ENCODE results near the gene SCNN1A. TPM values are rescaled to one million over a fixed set of nuclear protein-coding genes. Genes with fewer than 3 reads are reported as not detected.

Gene SCNN1A
- total and polyA plus RNA-seq, 2 donors (not counting 3 experiments of a cell fraction or from before 2014, with no cell fraction given): 0.12 to 0.18 TPM

- Histone ChIP-seq H3K79me2 (ENCODE audit: control insufficient read depth, insufficient read depth, low read length) (peaks cover 64% of the 10 kb centered on the region), H3K36me3 (ENCODE audit: control insufficient read depth in 2 of 2, extremely low read depth in 1 of 2, insufficient read depth in 2 of 2, low read length in 2 of 2) (peaks cover 22 to 32% of the 10 kb centered on the region in 2 experiments), H3K9me1 (replicated peaks; ENCODE audit: control insufficient read depth, extremely low read depth, insufficient read depth, low read length) (no peaks in the 10 kb centered on the region), H3K4me2 (ENCODE audit: insufficient read depth, low read length) (peak overlapping the region; percentile 12), H3K9ac (replicated peaks; ENCODE audit: extremely low read depth, insufficient read depth, low read length) (peak overlapping the region; percentile 75), H4K20me1 (replicated peaks; ENCODE audit: control insufficient read depth, extremely low read depth, insufficient read depth, low read length) (no peaks in the 10 kb centered on the region), H3K9me3 (replicated peaks; ENCODE audit: control insufficient read depth, insufficient read depth, low read length) (no peaks in the 10 kb centered on the region), H3K27ac (ENCODE audit: insufficient read depth, low read depth, low read length) (peak overlapping the region; percentile 92), H2AFZ (ENCODE audit: low read depth, low read length) (no peak overlapping the region), H3K27me3 (ENCODE audit: control insufficient read depth in 2 of 2, insufficient read depth in 2 of 2, low read length in 2 of 2) (no peaks in the 10 kb centered on the region), H3K4me3 (replicated peaks in 1 of 3; ENCODE audit: insufficient read depth in 1 of 3, low read depth in 1 of 3, low read length in 3 of 3) (no peak overlapping the region), H3K4me1 (ENCODE audit: control insufficient read depth, extremely low read depth, insufficient read depth, low read length) (peaks cover 62% of the 10 kb centered on the region)
- TF ChIP-seq, protein P1, sequence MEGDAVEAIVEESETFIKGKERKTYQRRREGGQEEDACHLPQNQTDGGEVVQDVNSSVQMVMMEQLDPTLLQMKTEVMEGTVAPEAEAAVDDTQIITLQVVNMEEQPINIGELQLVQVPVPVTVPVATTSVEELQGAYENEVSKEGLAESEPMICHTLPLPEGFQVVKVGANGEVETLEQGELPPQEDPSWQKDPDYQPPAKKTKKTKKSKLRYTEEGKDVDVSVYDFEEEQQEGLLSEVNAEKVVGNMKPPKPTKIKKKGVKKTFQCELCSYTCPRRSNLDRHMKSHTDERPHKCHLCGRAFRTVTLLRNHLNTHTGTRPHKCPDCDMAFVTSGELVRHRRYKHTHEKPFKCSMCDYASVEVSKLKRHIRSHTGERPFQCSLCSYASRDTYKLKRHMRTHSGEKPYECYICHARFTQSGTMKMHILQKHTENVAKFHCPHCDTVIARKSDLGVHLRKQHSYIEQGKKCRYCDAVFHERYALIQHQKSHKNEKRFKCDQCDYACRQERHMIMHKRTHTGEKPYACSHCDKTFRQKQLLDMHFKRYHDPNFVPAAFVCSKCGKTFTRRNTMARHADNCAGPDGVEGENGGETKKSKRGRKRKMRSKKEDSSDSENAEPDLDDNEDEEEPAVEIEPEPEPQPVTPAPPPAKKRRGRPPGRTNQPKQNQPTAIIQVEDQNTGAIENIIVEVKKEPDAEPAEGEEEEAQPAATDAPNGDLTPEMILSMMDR (IDR thresholded peaks at IDR 0.05; ENCODE audit: extremely low read depth in 1 of 2, insufficient read depth in 1 of 2, low read depth in 1 of 2, low read length in 2 of 2): no peak
- no peak for TF ChIP-seq GATA2 (IDR thresholded peaks at IDR 0.05; ENCODE audit: insufficient read depth, insufficient read length, low read depth, low read length)
- TF ChIP-seq POLR2AphosphoS5 (IDR thresholded peaks at IDR 0.05; ENCODE audit: insufficient read depth, low read depth, low read length): no peak
- no peak for TF ChIP-seq MYC (IDR thresholded peaks at IDR 0.05; ENCODE audit: low read depth, low read length)
- TF ChIP-seq FOS (IDR thresholded peaks at IDR 0.05; ENCODE audit: borderline replicate concordance, insufficient read depth, low read length): no peak
- no peak for TF ChIP-seq JUN (IDR thresholded peaks at IDR 0.05; ENCODE audit: borderline replicate concordance, insufficient read depth, insufficient read length, low read depth)
- no peak for TF ChIP-seq POLR2A (IDR thresholded peaks at IDR 0.05; ENCODE audit: low read depth, low read length)
- ChIA-PET CTCF (interaction anchor here (0.7 to 4.4 kb wide), 18 partner anchors 9 to 219 kb away, joined by 3 to 58 read pairs (median 14); partner anchors contain the start of genes LTBR and SCNN1A), POLR2A (interaction anchor here (0.8 to 1.8 kb wide), 3 partner anchors 11 to 205 kb away, joined by 3 to 10 read pairs (median 3); no protein-coding TSS in a partner anchor)
- FAIRE-seq: no peak
- DNase-seq (ENCODE audit: low read depth, low spot score): no peak
- dilution Hi-C loops (cut with MboI; ENCODE audit: extremely low pct_ligation_motif_present, low sequenced_read_pairs) (no loop called here), intact Hi-C loops (cut with micrococcal nuclease) (loop anchor here (5.0 kb wide), 1 partner anchor 132 kb away; no protein-coding TSS in a partner anchor)
- BruUV-seq (replicated peaks): no TSS peak
Measured at GRCh38 chr12:6334940-6335450, 40.4 kb downstream of the SCNN1A start.
